ENCODE data around the gene GRIA1.
"Not testable (repeated sequence)": the region's sequence is repeated elsewhere in the genome, so short reads cannot be mapped to it uniquely, and the experiment has no call there.

Gene GRIA1

GRCh38 chr5:153792305-153792704 is 301.8 kb downstream of the GRIA1 start:
- no peak for DNase-seq

GRCh38 chr5:153793699-153794098 is 303.2 kb downstream of the GRIA1 start:
- DNase-seq, result no peak

- no peak for DNase-seq
Observed at GRCh38 chr5:153794327-153794726, 303.9 kb downstream of the GRIA1 start.

- DNase-seq, result no peak
Observed at GRCh38 chr5:153796527-153796926, 306.1 kb downstream of the GRIA1 start.

- DNase-seq, result no peak
Observed at GRCh38 chr5:153797484-153797883, 307.0 kb downstream of the GRIA1 start.

- no peak for DNase-seq
Observed at GRCh38 chr5:153798830-153799229, 308.4 kb downstream of the GRIA1 start.

- DNase-seq, result no peak
Observed at GRCh38 chr5:153799466-153799865, 309.0 kb downstream of the GRIA1 start.

- DNase-seq, result no peak
Observed at GRCh38 chr5:153802050-153802821, 311.8 kb downstream of the GRIA1 start.

GRCh38 chr5:153807801-153808200 is 317.3 kb downstream of the GRIA1 start:
- no peak for DNase-seq

GRCh38 chr5:153809166-153809565 is 318.7 kb downstream of the GRIA1 start:
- DNase-seq, result no peak

GRCh38 chr5:153813901-153814300 is 323.4 kb downstream of the GRIA1 start:
- no peak for DNase-seq

- no peak for DNase-seq
Observed at GRCh38 chr5:153816870-153817269, 326.4 kb downstream of the GRIA1 start.

GRCh38 chr5:153818626-153819025 is 328.2 kb downstream of the GRIA1 start:
- no peak for DNase-seq

GRCh38 chr5:153823036-153823435 is 332.6 kb downstream of the GRIA1 start:
- no peak for DNase-seq

- no peak for DNase-seq
Observed at GRCh38 chr5:153824909-153825308, 334.4 kb downstream of the GRIA1 start.

GRCh38 chr5:153827397-153827796 is 336.9 kb downstream of the GRIA1 start:
- no peak for DNase-seq

GRCh38 chr5:153829510-153830065 is 339.1 kb downstream of the GRIA1 start:
- DNase-seq, result no peak

- DNase-seq, result no peak
Observed at GRCh38 chr5:153831973-153832372, 341.5 kb downstream of the GRIA1 start.

GRCh38 chr5:153835891-153836515 is 345.5 kb downstream of the GRIA1 start:
- no peak for DNase-seq

GRCh38 chr5:153849303-153850113 is 359.0 kb downstream of the GRIA1 start:
- not testable (repeated sequence) for DNase-seq

GRCh38 chr5:153860195-153860886 is 369.9 kb downstream of the GRIA1 start:
- DNase-seq, result no peak

GRCh38 chr5:153862906-153863305 is 372.4 kb downstream of the GRIA1 start:
- DNase-seq, result not testable (repeated sequence)

Data from activated naive CD4-positive, alpha-beta T cell treated with Interleukin-2 at 50 U/mL for 16 hours (primary cell).